Activated effector memory CD4-positive, alpha-beta T cell treated with anti-CD3 and anti-CD28 coated beads, Interleukin-2, amount 50 U/mL, for 16 hours (primary cell): Measurements from ENCODE around the gene FUT7.

Source experiments
- DNase-seq: peaks from one replicate; pipeline ENCODE4 v3.0.0-alpha.2; 2020

The FUT7 gene

GRCh38 chr9:137030538-137031527, 1.1 kb downstream of the FUT7 start:
- DNase-seq, result peak; percentile 84

GRCh38 chr9:137030006-137030405, 1.9 kb downstream of the FUT7 start:
- DNase-seq, result no peak

GRCh38 chr9:137029058-137029936, 2.6 kb downstream of the FUT7 start:
- DNase-seq, result peak; percentile 90

- DNase-seq, result peak; percentile 90
Measured at GRCh38 chr9:137028263-137029057, 3.4 kb downstream of the FUT7 start.

GRCh38 chr9:137027369-137028262, 4.3 kb downstream of the FUT7 start, which contains the start of gene ABCA2:
Gene ABCA2 (minus strand): TSS chr9:137028237. CDS start chr9:137028140, 97 bp downstream.
- no peak for DNase-seq

- no peak for DNase-seq
Measured at GRCh38 chr9:137026828-137027227, 5.1 kb downstream of the FUT7 start.

- no peak for DNase-seq
Measured at GRCh38 chr9:137026384-137026783, 5.5 kb downstream of the FUT7 start.

- no peak for DNase-seq
Measured at GRCh38 chr9:137025517-137025966, 6.3 kb downstream of the FUT7 start.

GRCh38 chr9:137023583-137023991, 8.3 kb downstream of the FUT7 start:
- DNase-seq, result no peak

GRCh38 chr9:137023157-137023556, 8.7 kb downstream of the FUT7 start:
- no peak for DNase-seq

- no peak for DNase-seq
Measured at GRCh38 chr9:137022662-137023008, 9.3 kb downstream of the FUT7 start.

GRCh38 chr9:137021979-137022661, 9.8 kb downstream of the FUT7 start:
- DNase-seq, result peak; percentile 91

- DNase-seq, result no peak
Measured at GRCh38 chr9:137021568-137021978, 10.3 kb downstream of the FUT7 start.

GRCh38 chr9:137020771-137021567, 10.9 kb downstream of the FUT7 start:
- no peak for DNase-seq

GRCh38 chr9:137019891-137020683, 11.8 kb downstream of the FUT7 start:
- DNase-seq, result no peak

GRCh38 chr9:137018761-137019559, 12.9 kb downstream of the FUT7 start:
- DNase-seq, result no peak

GRCh38 chr9:137017791-137018497, 13.9 kb downstream of the FUT7 start:
- no peak for DNase-seq

GRCh38 chr9:137017071-137017470, 14.8 kb downstream of the FUT7 start:
- DNase-seq, result no peak
